Kidney (tissue), 14 donors: ENCODE measurements around the gene KRT84. TPM values are rescaled to one million over a fixed set of nuclear protein-coding genes. Genes with fewer than 3 reads are reported as not detected.

ENCODE experiments used
- DNase-seq, 5 donors: peaks; one replicate each; pipeline ENCODE4 v3.0.0-alpha.2; 2013 to 2020
- FAIRE-seq: peaks from 2 replicates; lab custom pipeline; 2012; peaks lifted over from hg19 to GRCh38; lab: Jason Lieb, UNC
- H3K27ac ChIP-seq, 2 donors: one replicate each; pipeline ENCODE4 v1.7.0; 2013; ENCODE audit warnings: low read depth in 2 of 2, low read length in 2 of 2, inconsistent platforms in 1 of 2
- H3K27me3 ChIP-seq: one replicate; pipeline ENCODE4 v1.7.1; 2013; ENCODE audit warnings: low read length, inconsistent platforms; ENCODE audit not compliant: control insufficient read depth, insufficient read depth
- H3K36me3 ChIP-seq, 3 donors: one replicate each; pipeline versions ENCODE4 v1.7.0 to v1.7.1; 2013; ENCODE audit warnings: low read length in 3 of 3, control low read depth in 1 of 3, inconsistent platforms in 1 of 3; ENCODE audit not compliant: insufficient read depth in 3 of 3, control insufficient read depth in 2 of 3
- H3K4me1 ChIP-seq, 3 donors: one replicate each; pipeline versions ENCODE4 v1.7.0 to v1.7.1; 2013; ENCODE audit warnings: low read length in 3 of 3, inconsistent platforms in 1 of 3, low read depth in 1 of 3; ENCODE audit not compliant: control insufficient read depth in 2 of 3, insufficient read depth in 2 of 3
- H3K4me3 ChIP-seq, 3 donors: one replicate each; pipeline versions ENCODE4 v1.7.0 to v1.8.1; 2013; ENCODE audit warnings: low read length in 3 of 3, control low read depth in 1 of 3, inconsistent platforms in 1 of 3
- H3K9ac ChIP-seq, 3 donors: one replicate each; pipeline versions ENCODE4 v1.7.0 to v1.7.1; 2013; ENCODE audit warnings: low read length in 3 of 3, control low read depth in 1 of 3, inconsistent platforms in 1 of 3
- H3K9me3 ChIP-seq, 3 donors: one replicate each; pipeline versions ENCODE4 v1.7.0 to v1.7.1; 2013; ENCODE audit warnings: low read length in 3 of 3, control low read depth in 1 of 3, inconsistent platforms in 1 of 3; ENCODE audit not compliant: control insufficient read depth in 2 of 3, insufficient read depth in 1 of 3
- intact Hi-C: fragments of 100-400 bp; cut with DNase I; formaldehyde crosslinking; loops from one replicate; pipeline ENCODE4 v1.11.1; 2022
- polyA plus RNA-seq: library from polyadenylated mRNA; stranded (reverse); fragments of 350-450 nt; fragmentation: Illumina TruSeq; extraction: RNeasy Lipid Tissue Mini Kit (QIAGEN cat#74804); gene quantifications from one replicate; pipeline ENCODE4 v1.2.3, GENCODE V29; 2014; ENCODE audit warnings: low read depth, low replicate concordance; ENCODE audit not compliant: insufficient read depth
- total RNA-seq: library from RNA; stranded (reverse); fragmentation: NEBNext Ultra II Directional; extraction: Animal tissue kit (Norgen Biotek cat#: 25700); gene quantifications from one replicate; pipeline ENCODE4 v1.2.1, GENCODE V29; 2021
- TF ChIP-seq, protein P1 (sequence below): IDR thresholded peaks from 3 replicates; pipeline ENCODE4 v1.5.1; 2012; ENCODE audit warnings: mild to moderate bottlenecking, moderate library complexity, borderline replicate concordance; ENCODE audit not compliant: insufficient read depth; ENCODE audit errors: extremely low read depth
- donor health status: control.
- donor health status: control.
- donor health status: control.
- donor health status: control.
- donor health status: control.
- donor health status: DM: yes; HTN: yes; CAD: no.
- donor health status: Normal renal cell carcinoma (clear cell type).

KRT84 gene
- total and polyA plus RNA-seq, 2 donors from 2014 or later, result not detected

DNA sequence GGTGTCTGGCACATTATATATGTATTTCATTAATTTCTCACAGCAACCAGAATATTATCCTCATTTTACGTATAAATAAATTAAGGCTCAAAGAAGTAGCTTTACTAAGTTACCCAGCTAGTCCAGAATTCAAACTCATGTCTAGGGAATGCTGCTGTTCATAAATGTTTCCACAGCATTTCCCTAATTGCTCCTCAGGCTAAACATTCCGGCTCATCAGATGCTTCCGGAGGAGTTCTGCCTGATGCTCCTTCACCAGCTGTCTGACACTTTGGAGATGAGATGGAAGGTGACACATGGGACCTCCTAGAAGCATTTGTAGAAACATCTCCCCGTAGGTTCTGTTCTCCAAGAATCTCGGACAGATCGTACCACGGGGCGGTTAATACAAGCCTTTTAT, 30.3 kb downstream of the KRT84 start:
- FAIRE-seq, result no peak
- H3K27ac ChIP-seq, result no peak overlapping the region
- TF ChIP-seq, protein P1, sequence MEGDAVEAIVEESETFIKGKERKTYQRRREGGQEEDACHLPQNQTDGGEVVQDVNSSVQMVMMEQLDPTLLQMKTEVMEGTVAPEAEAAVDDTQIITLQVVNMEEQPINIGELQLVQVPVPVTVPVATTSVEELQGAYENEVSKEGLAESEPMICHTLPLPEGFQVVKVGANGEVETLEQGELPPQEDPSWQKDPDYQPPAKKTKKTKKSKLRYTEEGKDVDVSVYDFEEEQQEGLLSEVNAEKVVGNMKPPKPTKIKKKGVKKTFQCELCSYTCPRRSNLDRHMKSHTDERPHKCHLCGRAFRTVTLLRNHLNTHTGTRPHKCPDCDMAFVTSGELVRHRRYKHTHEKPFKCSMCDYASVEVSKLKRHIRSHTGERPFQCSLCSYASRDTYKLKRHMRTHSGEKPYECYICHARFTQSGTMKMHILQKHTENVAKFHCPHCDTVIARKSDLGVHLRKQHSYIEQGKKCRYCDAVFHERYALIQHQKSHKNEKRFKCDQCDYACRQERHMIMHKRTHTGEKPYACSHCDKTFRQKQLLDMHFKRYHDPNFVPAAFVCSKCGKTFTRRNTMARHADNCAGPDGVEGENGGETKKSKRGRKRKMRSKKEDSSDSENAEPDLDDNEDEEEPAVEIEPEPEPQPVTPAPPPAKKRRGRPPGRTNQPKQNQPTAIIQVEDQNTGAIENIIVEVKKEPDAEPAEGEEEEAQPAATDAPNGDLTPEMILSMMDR, result no peak

DNA sequence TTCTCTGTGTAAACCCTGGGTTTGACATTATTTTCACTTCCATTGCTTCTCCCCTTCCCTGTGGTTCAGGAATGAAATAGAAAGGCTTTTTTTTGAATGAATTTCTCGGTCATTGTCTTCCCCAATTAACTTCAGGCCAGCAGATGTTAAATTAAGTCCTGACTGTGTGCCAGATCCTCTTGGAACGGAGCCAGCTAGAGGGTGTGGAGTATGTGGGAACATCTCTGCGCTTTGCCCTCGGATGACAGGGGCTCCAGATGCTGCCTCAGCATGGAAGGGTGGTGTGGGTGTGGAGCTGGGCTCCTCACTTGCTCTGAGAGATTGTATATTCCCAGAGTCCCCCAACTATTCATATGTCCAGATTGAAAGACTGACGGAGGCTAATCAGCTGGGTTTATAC, 31.3 kb downstream of the KRT84 start:
- H3K27me3 ChIP-seq, result no peaks in the 10 kb centered on the region
- no peaks in the 10 kb centered on the region for H3K36me3 ChIP-seq
- no peak overlapping the region for H3K4me3 ChIP-seq
- no peak overlapping the region for H3K27ac ChIP-seq
- H3K4me1 ChIP-seq, result peaks cover 0 to 4% (median 3%) of the 10 kb centered on the region in 3 donors
- no peaks in the 10 kb centered on the region for H3K9me3 ChIP-seq
- TF ChIP-seq, protein P1, result no peak
- no peak overlapping the region for H3K9ac ChIP-seq
- FAIRE-seq (no peak), DNase-seq (no peak)
- intact Hi-C loops, result no loop called here

More for the DNA sequence above, 30.3 kb downstream of the KRT84 start:
- intact Hi-C loops, result no loop called here
- no peak overlapping the region for H3K9ac ChIP-seq
- H3K4me1 ChIP-seq, result no peaks in the 10 kb centered on the region
- no peak overlapping the region for H3K4me3 ChIP-seq
- no peaks in the 10 kb centered on the region for H3K36me3 ChIP-seq
- H3K27me3 ChIP-seq, result no peaks in the 10 kb centered on the region
- no peak for DNase-seq
- no peaks in the 10 kb centered on the region for H3K9me3 ChIP-seq

DNA sequence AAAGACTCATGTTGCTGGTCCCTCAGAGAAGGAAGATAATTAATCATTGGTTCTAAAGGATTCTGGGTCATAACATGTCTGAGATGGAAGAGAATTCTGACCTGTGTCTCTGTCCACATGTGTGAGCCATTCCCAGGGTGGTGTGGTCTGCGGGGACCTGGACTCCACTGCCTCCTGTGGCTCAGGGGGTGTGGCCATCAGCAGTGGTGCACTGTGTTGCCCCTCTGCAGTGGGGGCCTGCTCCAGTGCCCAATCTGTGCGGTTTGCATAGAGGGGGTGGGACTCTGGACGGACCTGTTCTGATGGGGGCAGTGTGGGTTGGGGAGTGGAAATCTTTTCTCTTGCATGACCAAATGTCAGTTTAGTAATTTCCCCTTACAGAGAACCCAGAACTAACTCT, 31.7 kb downstream of the KRT84 start:
- no peak overlapping the region for H3K9ac ChIP-seq
- intact Hi-C loops, result no loop called here
- no peaks in the 10 kb centered on the region for H3K27me3 ChIP-seq
- TF ChIP-seq, protein P1, result no peak
- no peaks in the 10 kb centered on the region for H3K36me3 ChIP-seq
- H3K9me3 ChIP-seq, result no peaks in the 10 kb centered on the region
- FAIRE-seq (no peak), DNase-seq (no peak)
- H3K4me1 ChIP-seq, result peaks cover 0 to 6% (median 3%) of the 10 kb centered on the region in 3 donors
- H3K4me3 ChIP-seq, result no peak overlapping the region
- H3K27ac ChIP-seq, result no peak overlapping the region

DNA sequence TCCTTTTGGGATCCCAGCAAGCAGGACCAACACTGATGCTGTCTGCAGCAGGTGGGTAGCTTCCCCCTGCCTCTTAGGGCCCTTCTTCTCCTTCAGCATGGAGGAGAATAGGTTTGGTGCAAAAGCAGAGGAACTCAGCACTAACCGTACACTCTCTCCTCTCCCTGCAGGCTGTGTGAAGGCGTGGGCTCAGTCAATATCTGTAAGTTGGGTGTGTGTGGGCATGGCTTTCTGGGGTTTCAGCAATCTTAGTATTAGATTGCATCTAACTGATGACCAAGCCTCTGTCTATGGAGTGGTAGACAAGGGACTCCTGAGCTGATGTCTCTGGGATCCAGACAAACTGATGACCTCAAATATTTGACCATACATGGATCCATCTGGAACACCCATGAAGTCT, 32.5 kb downstream of the KRT84 start:
- no peak overlapping the region for H3K4me3 ChIP-seq
- peaks cover 0 to 6% (median 3%) of the 10 kb centered on the region in 3 donors for H3K4me1 ChIP-seq
- no peak overlapping the region for H3K9ac ChIP-seq
- H3K9me3 ChIP-seq, result no peaks in the 10 kb centered on the region
- TF ChIP-seq, protein P1, result no peak
- intact Hi-C loops, result no loop called here
- DNase-seq, result no peak
- H3K27ac ChIP-seq, result no peak overlapping the region
- no peaks in the 10 kb centered on the region for H3K36me3 ChIP-seq
- no peaks in the 10 kb centered on the region for H3K27me3 ChIP-seq
- no peak for FAIRE-seq
